H1 (cell line): ENCODE data around the gene AOAH. TPM values are rescaled to one million over a fixed set of nuclear protein-coding genes. Genes with fewer than 3 reads are reported as not detected.

ENCODE experiments used
- CTCF ChIA-PET: fragments of 300-600 bp; sonication (Branson Sonifier 250); formaldehyde crosslinking; loops from one replicate; lab custom pipeline; 2021; ENCODE audit not compliant: partially characterized antibody; lab: Charles Lee
- POLR2A ChIA-PET: fragments of 300-600 bp; sonication (Branson Sonifier 250); formaldehyde crosslinking; loops from one replicate; lab custom pipeline; 2021; ENCODE audit warnings: inconsistent platforms; ENCODE audit not compliant: partially characterized antibody; lab: Charles Lee
- DNase-seq, 2 experiments: peaks; one replicate each; pipeline versions ENCODE4 v3.0.0 to v3.0.0-alpha.2; 2010 to 2022; ENCODE audit warnings: low spot score in 2 of 2, low read depth in 1 of 2, mixed read lengths in 1 of 2
- FAIRE-seq: peaks from 2 replicates; lab custom pipeline; 2011; peaks lifted over from hg19 to GRCh38; lab: Jason Lieb, UNC
- H2AFZ ChIP-seq: 2 replicates; pipeline ENCODE4 v1.8.1; 2012; ENCODE audit warnings: low read length, inconsistent platforms
- H2AK5ac ChIP-seq: 2 replicates; pipeline ENCODE4 v1.6.1; 2013; ENCODE audit warnings: low read depth, low read length
- H2BK120ac ChIP-seq: replicated peaks from 2 replicates; pipeline ENCODE3; 2013; ENCODE audit warnings: low read depth, low read length, inconsistent platforms
- H2BK12ac ChIP-seq: 2 replicates; pipeline ENCODE4 v1.6.1; 2013; ENCODE audit warnings: low read depth, low read length
- H2BK15ac ChIP-seq: 2 replicates; pipeline ENCODE4 v1.6.1; 2013; ENCODE audit warnings: low read length
- H2BK20ac ChIP-seq: 2 replicates; pipeline ENCODE4 v1.6.1; 2013; ENCODE audit warnings: low read length
- H2BK5ac ChIP-seq: 2 replicates; pipeline ENCODE4 v1.6.1; 2013; ENCODE audit warnings: low read depth, low read length
- H3K14ac ChIP-seq: 2 replicates; pipeline ENCODE4 v1.6.1; 2013; ENCODE audit warnings: inconsistent platforms; ENCODE audit not compliant: insufficient read length
- H3K18ac ChIP-seq: 2 replicates; pipeline ENCODE4 v1.6.1; 2013; ENCODE audit warnings: low read length; ENCODE audit errors: extremely low read depth
- H3K23ac ChIP-seq: 2 replicates; pipeline ENCODE4 v1.6.1; 2013; ENCODE audit warnings: inconsistent platforms; ENCODE audit not compliant: insufficient read length
- H3K23me2 ChIP-seq: 2 replicates; pipeline ENCODE4 v1.6.1; 2013; ENCODE audit warnings: low read depth, low read length
- H3K27ac ChIP-seq: 2 replicates; pipeline ENCODE4 v1.6.1; 2011; ENCODE audit warnings: low read depth, low read length, inconsistent platforms
- H3K27me3 ChIP-seq, 4 experiments: replicated peaks in 1 of 4; 1 replicate in 1 of 4; 2 replicates in 3 of 4; pipeline versions ENCODE4 v1.6.1 to v1.8.1; 2011 to 2013; ENCODE audit warnings: low read length in 3 of 4, mild to moderate bottlenecking in 3 of 4, inconsistent platforms in 2 of 4, mixed read lengths in 2 of 4, moderate library complexity in 1 of 4; ENCODE audit not compliant: control insufficient read depth in 3 of 4, insufficient read depth in 3 of 4; ENCODE audit errors: extremely low read depth in 1 of 4
- H3K36me3 ChIP-seq, 4 experiments: 2 replicates each; pipeline versions ENCODE4 v1.6.1 to v1.8.1; 2011 to 2013; ENCODE audit warnings: mild to moderate bottlenecking in 4 of 4, low read length in 3 of 4, moderate library complexity in 2 of 4, control low read depth in 1 of 4, inconsistent platforms in 1 of 4; ENCODE audit not compliant: insufficient read depth in 4 of 4, control insufficient read depth in 2 of 4
- H3K4ac ChIP-seq: replicated peaks from 2 replicates; pipeline ENCODE3; 2013; ENCODE audit warnings: low read length, low read depth, mixed read lengths, inconsistent platforms; ENCODE audit not compliant: insufficient read length
- H3K4me1 ChIP-seq, 4 experiments: replicated peaks in 1 of 4; 1 replicate in 1 of 4; 2 replicates in 3 of 4; pipeline versions ENCODE4 v1.6.1 to v1.8.1; 2011 to 2013; ENCODE audit warnings: low read length in 3 of 4, inconsistent platforms in 2 of 4, mixed read lengths in 1 of 4; ENCODE audit not compliant: insufficient read depth in 4 of 4, control insufficient read depth in 3 of 4
- H3K4me2 ChIP-seq, 2 experiments: 2 replicates each; pipeline versions ENCODE4 v1.6.1 to v1.8.1; 2011 to 2013; ENCODE audit warnings: low read depth in 2 of 2, low read length in 2 of 2, control low read depth in 1 of 2, inconsistent platforms in 1 of 2, mild to moderate bottlenecking in 1 of 2; ENCODE audit not compliant: insufficient read depth in 1 of 2
- H3K4me3 ChIP-seq, 4 experiments: fragments of 200-600, 300-600 bp in 1 of 4; sonication (generic), shearing (Covaris generic), sonication (Bioruptor Twin) in 1 of 4; 2 replicates each; pipeline versions ENCODE4 v1.5.1 to v1.8.1; 2011 to 2016; ENCODE audit warnings: low read length in 4 of 4, low read depth in 3 of 4, control low read depth in 2 of 4, inconsistent platforms in 2 of 4, mild to moderate bottlenecking in 2 of 4, mixed read lengths in 1 of 4, moderate library complexity in 1 of 4; ENCODE audit not compliant: insufficient read depth in 2 of 4; ENCODE audit errors: extremely low read depth in 1 of 4
- H3K56ac ChIP-seq: replicated peaks from 2 replicates; pipeline ENCODE3; 2013; ENCODE audit warnings: low read depth, mild to moderate bottlenecking, mixed read lengths, low read length, inconsistent platforms; ENCODE audit not compliant: insufficient read length
- H3K79me1 ChIP-seq: 2 replicates; pipeline ENCODE4 v1.6.1; 2013; ENCODE audit warnings: low read depth, low read length, control low read depth
- H3K79me2 ChIP-seq, 2 experiments: 2 replicates each; pipeline versions ENCODE4 v1.6.1 to v1.8.1; 2012 to 2013; ENCODE audit warnings: low read length in 2 of 2, mild to moderate bottlenecking in 2 of 2, inconsistent platforms in 1 of 2; ENCODE audit not compliant: insufficient read depth in 2 of 2, control insufficient read depth in 1 of 2
- H3K9ac ChIP-seq, 4 experiments: replicated peaks in 1 of 4; 1 replicate in 1 of 4; 2 replicates in 3 of 4; pipeline versions ENCODE4 v1.6.1 to v1.8.1; 2011 to 2013; ENCODE audit warnings: low read depth in 3 of 4, low read length in 3 of 4, control low read depth in 2 of 4, mild to moderate bottlenecking in 2 of 4, moderate library complexity in 2 of 4, inconsistent platforms in 1 of 4; ENCODE audit errors: extremely low read depth in 1 of 4
- H3K9me3 ChIP-seq, 2 experiments: 2 replicates each; pipeline versions ENCODE4 v1.6.1 to v1.8.1; 2012 to 2013; ENCODE audit warnings: mild to moderate bottlenecking in 2 of 2, moderate library complexity in 2 of 2, control low read depth in 1 of 2, inconsistent platforms in 1 of 2, low read depth in 1 of 2, low read length in 1 of 2, mixed read lengths in 1 of 2; ENCODE audit not compliant: insufficient read depth in 2 of 2
- H4K20me1 ChIP-seq, 2 experiments: replicated peaks in 1 of 2; 2 replicates each; pipeline versions ENCODE3 to v1.8.1; 2011 to 2013; ENCODE audit warnings: inconsistent platforms in 2 of 2, low read length in 2 of 2, mild to moderate bottlenecking in 1 of 2; ENCODE audit not compliant: insufficient read depth in 2 of 2, control insufficient read depth in 1 of 2
- H4K5ac ChIP-seq: 2 replicates; pipeline ENCODE4 v1.6.1; 2013; ENCODE audit warnings: low read length, low read depth, mixed read lengths, inconsistent platforms; ENCODE audit not compliant: insufficient read length
- H4K8ac ChIP-seq: 2 replicates; pipeline ENCODE4 v1.8.0; 2013; ENCODE audit warnings: mild to moderate bottlenecking, moderate library complexity, low read length, inconsistent platforms; ENCODE audit not compliant: insufficient read depth; ENCODE audit errors: extremely low read depth
- H4K91ac ChIP-seq: replicated peaks from 2 replicates; pipeline ENCODE3; 2013; ENCODE audit warnings: low read length, mixed read lengths, inconsistent platforms; ENCODE audit not compliant: insufficient read length
- CEBPB ChIP-seq: IDR thresholded peaks from 2 replicates; pipeline ENCODE4 v1.6.1; 2012; ENCODE audit warnings: low read depth, low read length
- EGR1 ChIP-seq: IDR thresholded peaks from 2 replicates; pipeline ENCODE4 v1.6.1; 2011; ENCODE audit warnings: low read depth, low read length, borderline replicate concordance
- EZH2 ChIP-seq: fragments of 200-600 bp; sonication (generic); IDR thresholded peaks from 2 replicates; pipeline ENCODE4 v1.7.1; 2012; ENCODE audit warnings: low read depth, mild to moderate bottlenecking, moderate library complexity, low read length, inconsistent platforms; ENCODE audit not compliant: severe bottlenecking
- GTF2F1 ChIP-seq: IDR thresholded peaks from 2 replicates; pipeline ENCODE4 v1.6.1; 2012; ENCODE audit warnings: low read depth, low read length, improper control_type of control experiment, borderline replicate concordance
- KDM5A ChIP-seq: fragments of 200-600 bp; IDR thresholded peaks from 2 replicates; pipeline ENCODE4 v1.7.1; 2012; ENCODE audit warnings: mild to moderate bottlenecking, low read length, inconsistent platforms, mixed read lengths
- MAFK ChIP-seq: IDR thresholded peaks from 2 replicates; pipeline ENCODE4 v1.6.1; 2012; ENCODE audit warnings: low read depth, mild to moderate bottlenecking, improper control_type of control experiment, low read length
- NRF1 ChIP-seq: IDR thresholded peaks from 2 replicates; pipeline ENCODE4 v1.6.1; 2011; ENCODE audit warnings: mild to moderate bottlenecking, low read depth, low read length, improper control_type of control experiment
- POLR2AphosphoS5 ChIP-seq: IDR thresholded peaks from 2 replicates; pipeline ENCODE4 v1.6.1; 2011; ENCODE audit warnings: low read depth, low read length
- POU5F1 ChIP-seq: IDR thresholded peaks from 2 replicates; pipeline ENCODE4 v1.6.1; 2011; ENCODE audit warnings: low read depth, mild to moderate bottlenecking, low read length, moderate library complexity
- WGBS, 2 experiments: shearing (Covaris generic) in 1 of 2; methylation state at CpG; one replicate each; pipeline versions ENCODE4 v1.1.6 to v1.1.7; 2013 to 2015; ENCODE audit warnings: low lambda C conversion rate in 2 of 2, mixed read lengths in 2 of 2, inconsistent platforms in 1 of 2, low coverage in 1 of 2, missing lambda C conversion rate in 1 of 2; ENCODE audit not compliant: insufficient replicate concordance in 2 of 2, insufficient coverage in 1 of 2, insufficient read length in 1 of 2; ENCODE audit errors: extremely low coverage in 1 of 2, missing lambda C conversion rate in 1 of 2; 5-methylcytosine and 5-hydroxymethylcytosine counted together
- polyA plus RNA-seq, 7 experiments: library from polyadenylated mRNA; depleted of rRNA in 3 of 7; stranded (reverse) in 5 of 7; unstranded in 2 of 7; fragments of >200 nt in 5 of 7; fragments of 200-250 nt in 2 of 7; gene quantifications; 1 replicate in 5 of 7; 2 replicates in 1 of 7; 4 replicates in 1 of 7; pipeline versions ENCODE4 v1.2.1 to v1.2.3, GENCODE V29; 2011 to 2013; ENCODE audit warnings: missing spikeins in 2 of 7, mixed read lengths in 2 of 7
- total RNA-seq: library from RNA; stranded (reverse); fragmentation: NEBNext Ultra II Directional; extraction: Animal tissue kit (Norgen Biotek cat#: 25700); gene quantifications from 2 replicates; pipeline ENCODE4 v1.2.1, GENCODE V29; 2021
- TF ChIP-seq, protein P1 (sequence below): IDR thresholded peaks from 2 replicates; pipeline ENCODE4 v1.6.1; 2012; ENCODE audit warnings: inconsistent platforms
- TF ChIP-seq, protein P2 (sequence below), 3 experiments: IDR thresholded peaks; 1 replicate in 2 of 3; 2 replicates in 1 of 3; pipeline versions ENCODE4 v1.5.1 to v1.6.1; 2011; ENCODE audit warnings: low read length in 3 of 3, mild to moderate bottlenecking in 3 of 3, inconsistent platforms in 2 of 3, low read depth in 1 of 3, moderate library complexity in 1 of 3; ENCODE audit not compliant: insufficient read depth in 1 of 3; ENCODE audit errors: control extremely low read depth in 1 of 3

Gene AOAH
- total and polyA plus RNA-seq, 2 of the 8 experiments (the other 6 are each of a cell fraction or from before 2014, with no cell fraction given): 0.08 TPM; not detected in 1

DNA sequence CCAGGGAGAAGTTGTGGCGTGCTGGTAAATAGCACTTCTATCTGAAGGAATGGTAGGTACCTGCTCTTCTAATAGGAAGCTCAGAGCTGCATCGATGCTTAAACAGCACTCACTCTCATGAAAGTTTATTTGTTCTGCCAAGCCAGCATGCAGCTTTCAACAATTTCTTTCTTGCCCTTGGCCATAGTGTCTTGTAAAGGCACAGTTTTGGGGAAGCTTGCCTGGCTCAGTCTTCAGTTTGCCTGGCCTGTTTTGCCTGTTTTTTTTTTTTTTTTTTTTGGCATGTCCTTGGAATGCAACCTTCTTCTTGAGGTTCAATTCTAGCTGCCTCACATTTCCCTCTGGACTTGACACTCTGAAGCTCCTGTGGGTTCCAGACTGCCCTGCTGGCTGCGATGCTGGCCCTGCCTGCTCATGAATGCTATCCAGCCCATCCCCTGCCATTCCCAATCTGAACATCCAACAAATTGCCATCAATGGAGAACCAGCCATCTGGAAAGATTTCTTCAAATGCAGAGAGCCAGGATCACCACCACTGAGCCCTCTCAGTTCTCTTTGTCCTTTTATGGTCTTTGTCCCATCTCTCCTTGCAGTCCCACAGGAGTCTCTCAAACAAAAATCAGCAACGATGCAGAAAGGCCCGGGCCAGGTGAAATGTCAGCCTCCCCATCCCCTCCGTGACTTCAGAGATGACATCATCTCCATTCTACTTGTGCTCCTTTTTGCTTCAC lies 200.8 kb downstream of the AOAH start:
- H3K4ac ChIP-seq: no peak overlapping the region
- WGBS, 2 experiments: 94% methylated on average over 6 of the region's 6 CpGs; no CpG with 5 or more reads in 1 of the 2 experiments
- H3K9me3 ChIP-seq: no peaks in the 10 kb centered on the region
- no peak overlapping the region for H3K9ac ChIP-seq
- no peak overlapping the region for H3K14ac ChIP-seq
- no peak overlapping the region for H3K56ac ChIP-seq
- H3K79me1 ChIP-seq: no peaks in the 10 kb centered on the region
- H2BK5ac ChIP-seq: no peak overlapping the region
- POLR2A ChIA-PET: no interaction called here
- no peak overlapping the region for H4K91ac ChIP-seq
- no peak overlapping the region for H2BK20ac ChIP-seq
- no peak overlapping the region for H3K27ac ChIP-seq
- no peak overlapping the region for H3K4me3 ChIP-seq
- H3K23ac ChIP-seq: no peak overlapping the region
- H3K4me2 ChIP-seq: no peak overlapping the region
- H4K5ac ChIP-seq: no peak overlapping the region
- no peaks in the 10 kb centered on the region for H3K36me3 ChIP-seq
- no peaks in the 10 kb centered on the region for H4K20me1 ChIP-seq
- no peak overlapping the region for H3K18ac ChIP-seq
- no peaks in the 10 kb centered on the region for H3K79me2 ChIP-seq
- no peak overlapping the region for H4K8ac ChIP-seq
- no peak overlapping the region for H2BK15ac ChIP-seq
- FAIRE-seq: no peak
- no peak overlapping the region for H2BK120ac ChIP-seq
- no peak overlapping the region for H2AK5ac ChIP-seq
- peaks cover 0 to 4% (median 0%) of the 10 kb centered on the region in 4 experiments; a peak in 1 of 7 replicates for H3K4me1 ChIP-seq
- no peaks in the 10 kb centered on the region for H3K23me2 ChIP-seq
- H2AFZ ChIP-seq: no peak overlapping the region
- no peaks in the 10 kb centered on the region for H3K27me3 ChIP-seq
- DNase-seq: no peak
- CTCF ChIA-PET: interaction anchor here (0.8 to 1.6 kb wide), 3 partner anchors 8 to 13 kb away, joined by 3 to 5 read pairs (median 5); no protein-coding TSS in a partner anchor
- no peak overlapping the region for H2BK12ac ChIP-seq
- TF ChIP-seq, protein P1, sequence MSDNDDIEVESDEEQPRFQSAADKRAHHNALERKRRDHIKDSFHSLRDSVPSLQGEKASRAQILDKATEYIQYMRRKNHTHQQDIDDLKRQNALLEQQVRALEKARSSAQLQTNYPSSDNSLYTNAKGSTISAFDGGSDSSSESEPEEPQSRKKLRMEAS: no peak
- TF ChIP-seq EZH2 (no peak), POU5F1 (no peak), CEBPB (no peak), GTF2F1 (no peak), POLR2AphosphoS5 (no peak), NRF1 (no peak), MAFK (no peak), EGR1 (no peak), KDM5A (no peak)
- TF ChIP-seq, protein P2, sequence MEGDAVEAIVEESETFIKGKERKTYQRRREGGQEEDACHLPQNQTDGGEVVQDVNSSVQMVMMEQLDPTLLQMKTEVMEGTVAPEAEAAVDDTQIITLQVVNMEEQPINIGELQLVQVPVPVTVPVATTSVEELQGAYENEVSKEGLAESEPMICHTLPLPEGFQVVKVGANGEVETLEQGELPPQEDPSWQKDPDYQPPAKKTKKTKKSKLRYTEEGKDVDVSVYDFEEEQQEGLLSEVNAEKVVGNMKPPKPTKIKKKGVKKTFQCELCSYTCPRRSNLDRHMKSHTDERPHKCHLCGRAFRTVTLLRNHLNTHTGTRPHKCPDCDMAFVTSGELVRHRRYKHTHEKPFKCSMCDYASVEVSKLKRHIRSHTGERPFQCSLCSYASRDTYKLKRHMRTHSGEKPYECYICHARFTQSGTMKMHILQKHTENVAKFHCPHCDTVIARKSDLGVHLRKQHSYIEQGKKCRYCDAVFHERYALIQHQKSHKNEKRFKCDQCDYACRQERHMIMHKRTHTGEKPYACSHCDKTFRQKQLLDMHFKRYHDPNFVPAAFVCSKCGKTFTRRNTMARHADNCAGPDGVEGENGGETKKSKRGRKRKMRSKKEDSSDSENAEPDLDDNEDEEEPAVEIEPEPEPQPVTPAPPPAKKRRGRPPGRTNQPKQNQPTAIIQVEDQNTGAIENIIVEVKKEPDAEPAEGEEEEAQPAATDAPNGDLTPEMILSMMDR (IDR thresholded peaks at IDR 0.05; ENCODE audit: control extremely low read depth in 1 of 3, insufficient read depth in 1 of 3, low read depth in 1 of 3, low read length in 3 of 3): no peak
